CD4-positive, alpha-beta memory T cell (primary cell): ENCODE data around the gene VASP. TPM values are rescaled to one million over a fixed set of nuclear protein-coding genes. Genes with fewer than 3 reads are reported as not detected.

Experiments
- CTCF ChIA-PET: fragments of 350-600 bp; sonication (Branson Sonifier 250); formaldehyde crosslinking; loops from one replicate; lab custom pipeline; 2021; ENCODE audit warnings: inconsistent platforms; ENCODE audit not compliant: partially characterized antibody; lab: Charles Lee
- POLR2A ChIA-PET: fragments of 350-600 bp; sonication (Branson Sonifier 250); formaldehyde crosslinking; loops from one replicate; lab custom pipeline; 2021; ENCODE audit not compliant: partially characterized antibody; lab: Charles Lee
- DNase-seq, 5 donors: peaks; one replicate each; pipeline versions ENCODE4 v3.0.0 to v3.0.0-alpha.2; 2020 to 2022; ENCODE audit warnings: mixed read lengths in 1 of 5
- H3K27ac ChIP-seq: one replicate; pipeline ENCODE4 v1.7.0; 2013; ENCODE audit warnings: low read depth, low read length
- H3K27me3 ChIP-seq: 2 replicates; pipeline ENCODE4 v1.7.0; 2013; ENCODE audit warnings: mild to moderate bottlenecking, low read length, moderate library complexity; ENCODE audit not compliant: insufficient read depth
- H3K36me3 ChIP-seq: 2 replicates; pipeline ENCODE4 v1.7.0; 2013; ENCODE audit warnings: mild to moderate bottlenecking, low read length, moderate library complexity; ENCODE audit not compliant: insufficient read depth
- H3K4me1 ChIP-seq: 2 replicates; pipeline ENCODE4 v1.7.0; 2013; ENCODE audit warnings: mild to moderate bottlenecking, low read length, moderate library complexity; ENCODE audit not compliant: insufficient read depth
- H3K4me3 ChIP-seq, 2 donors: one replicate each; pipeline ENCODE4 v1.7.0; 2013; ENCODE audit warnings: low read length in 2 of 2, mild to moderate bottlenecking in 1 of 2
- H3K9me3 ChIP-seq, 2 donors: one replicate each; pipeline ENCODE4 v1.7.0; 2013; ENCODE audit warnings: low read length in 2 of 2, control low read depth in 1 of 2; ENCODE audit not compliant: control insufficient read depth in 1 of 2
- H3K27ac Mint-ChIP-seq, 7 donors: one replicate each; pipeline ENCODE4 v1.8.0; 2020 to 2021; ENCODE audit warnings: mixed read lengths in 7 of 7, mild to moderate bottlenecking in 6 of 7, inconsistent platforms in 3 of 7, moderate library complexity in 3 of 7
- H3K27me3 Mint-ChIP-seq, 2 donors: one replicate each; pipeline ENCODE4 v1.8.0; 2020 to 2021; ENCODE audit warnings: mixed read lengths in 2 of 2
- H3K36me3 Mint-ChIP-seq, 2 donors: one replicate each; pipeline ENCODE4 v1.8.0; 2020 to 2021; ENCODE audit warnings: mixed read lengths in 2 of 2, inconsistent platforms in 1 of 2, mild to moderate bottlenecking in 1 of 2
- H3K4me1 Mint-ChIP-seq, 4 donors: one replicate each; pipeline ENCODE4 v1.8.0; 2020 to 2021; ENCODE audit warnings: mixed read lengths in 4 of 4, mild to moderate bottlenecking in 1 of 4
- H3K4me3 Mint-ChIP-seq, 8 donors: one replicate each; pipeline ENCODE4 v1.8.0; 2020 to 2021; ENCODE audit warnings: mixed read lengths in 8 of 8, mild to moderate bottlenecking in 7 of 8, moderate library complexity in 6 of 8, inconsistent platforms in 3 of 8
- H3K9me3 Mint-ChIP-seq, 8 donors: one replicate each; pipeline ENCODE4 v1.8.0; 2020 to 2021; ENCODE audit warnings: mixed read lengths in 8 of 8, mild to moderate bottlenecking in 5 of 8, inconsistent platforms in 3 of 8, moderate library complexity in 1 of 8
- intact Hi-C: fragments of 100-400 bp; cut with micrococcal nuclease; formaldehyde crosslinking; loops from one replicate; pipeline ENCODE4 v1.15.1; 2023
- polyA plus RNA-seq, 2 donors: library from polyadenylated mRNA; unstranded; fragments of 300-500 nt; fragmentation: Illumina TruSeq; gene quantifications; one replicate each; pipeline ENCODE4 v1.2.3, GENCODE V29; 2021
- total RNA-seq, 2 experiments: library from RNA; stranded (reverse); gene quantifications; one replicate each; pipeline ENCODE4 v1.2.3, GENCODE V29; 2021

The VASP gene
- total and polyA plus RNA-seq, 4 experiments from 2014 or later = 49.1 to 92.8 (median 71.6) TPM

DNA sequence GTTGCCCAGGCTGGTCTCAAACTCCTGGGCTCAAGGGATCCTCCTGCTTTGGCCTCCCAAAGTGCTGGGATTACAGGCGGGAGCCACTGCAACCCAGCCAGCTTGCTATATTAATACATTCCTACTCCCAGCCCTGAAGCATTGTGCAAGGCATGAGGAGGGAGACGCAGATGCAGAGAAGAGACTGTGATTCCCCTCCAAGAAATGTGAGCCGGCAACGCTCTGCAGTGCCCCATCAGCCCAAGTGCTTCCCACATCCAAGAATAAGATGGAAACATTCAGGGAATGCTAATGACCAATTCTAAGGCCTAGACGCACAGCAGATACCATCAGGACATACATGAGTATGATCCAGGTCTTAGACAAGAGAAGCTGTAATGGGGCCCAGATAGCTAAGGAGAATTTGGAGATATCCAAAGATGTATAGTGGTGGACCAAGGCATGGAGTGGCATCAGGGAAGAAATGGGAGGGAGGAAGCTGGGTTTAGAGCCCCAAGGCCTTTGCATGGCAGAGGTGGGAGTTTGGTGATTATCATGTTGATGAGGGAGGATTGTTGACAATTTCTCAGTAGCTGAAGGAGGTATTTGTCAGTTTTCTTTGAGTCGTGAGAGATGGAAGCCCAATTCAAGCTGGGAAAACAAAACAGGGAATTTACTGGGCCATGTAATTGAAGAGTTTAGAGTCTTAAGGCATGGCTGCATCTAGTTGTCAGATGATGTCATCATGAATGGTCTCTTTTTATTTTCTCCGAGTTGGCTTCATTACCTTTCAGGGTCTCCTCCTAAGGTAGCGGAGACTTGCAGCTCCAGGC, 6.2 kb upstream of the VASP start:
- Mint-ChIP-seq H3K27me3 (no peaks in the 10 kb centered on the region), H3K4me1 (peaks cover 20 to 60% (median 39%) of the 10 kb centered on the region in 4 donors), H3K27ac (peak overlapping the region in 2 of 7 donors; percentile 37 to 64), H3K36me3 (peaks cover 4 to 7% of the 10 kb centered on the region in 2 donors), H3K9me3 (no peaks in the 10 kb centered on the region), H3K4me3 (peak overlapping the region in 3 of 8 donors; percentile 8 to 63 (median 36))
- POLR2A ChIA-PET = interaction anchor here (0.6 to 1.6 kb wide), 3 partner anchors 22 to 74 kb away, joined by 3 to 5 read pairs (median 3); no protein-coding TSS in a partner anchor
- Histone ChIP-seq H3K27me3 (no peaks in the 10 kb centered on the region), H3K27ac (no peak overlapping the region), H3K36me3 (no peaks in the 10 kb centered on the region), H3K4me1 (peaks cover 39% of the 10 kb centered on the region), H3K9me3 (no peaks in the 10 kb centered on the region), H3K4me3 (no peak overlapping the region)
- no peak for DNase-seq
- intact Hi-C loops = loop anchor here (5.0 kb wide), 1 partner anchor 846 kb away; the partner anchor contains the start of gene PPP5C
- CTCF ChIA-PET = interaction anchor here (0.7 to 1.1 kb wide), 2 partner anchors 16 to 56 kb away, joined by 3 read pairs; no protein-coding TSS in a partner anchor

DNA sequence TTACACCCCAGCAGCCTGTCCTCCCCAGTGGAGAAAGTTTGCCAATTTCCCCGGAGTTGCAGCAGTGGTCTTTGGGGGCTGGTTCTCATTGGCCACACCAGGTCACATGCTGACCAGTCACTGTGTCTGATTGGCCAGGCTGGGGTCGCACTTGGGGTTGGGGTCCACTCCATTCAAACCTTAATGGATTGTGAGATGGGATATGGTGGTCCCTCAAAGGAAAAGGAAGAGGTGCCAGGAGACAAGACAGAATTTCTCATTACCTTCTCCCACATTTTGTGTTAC, 5.6 kb upstream of the VASP start:
- H3K9me3 Mint-ChIP-seq = no peaks in the 10 kb centered on the region
- CTCF ChIA-PET = interaction anchor here (0.7 to 1.1 kb wide), 2 partner anchors 16 to 55 kb away, joined by 3 read pairs; no protein-coding TSS in a partner anchor
- Histone ChIP-seq H3K4me3 (no peak overlapping the region), H3K27ac (no peak overlapping the region), H3K9me3 (no peaks in the 10 kb centered on the region), H3K4me1 (peaks cover 36% of the 10 kb centered on the region), H3K36me3 (no peaks in the 10 kb centered on the region), H3K27me3 (no peaks in the 10 kb centered on the region)
- H3K27ac Mint-ChIP-seq = peak overlapping the region in 3 of 7 donors; percentile 17 to 64 (median 57)
- DNase-seq = no peak
- H3K4me3 Mint-ChIP-seq = no peak overlapping the region
- intact Hi-C loops = loop anchor here (5.0 kb wide), 1 partner anchor 846 kb away; the partner anchor contains the start of gene PPP5C
- peaks cover 4 to 7% of the 10 kb centered on the region in 2 donors for H3K36me3 Mint-ChIP-seq
- POLR2A ChIA-PET = interaction anchor here (0.6 to 0.7 kb wide), 2 partner anchors 32 to 75 kb away, joined by 3 read pairs; no protein-coding TSS in a partner anchor
- H3K4me1 Mint-ChIP-seq = peaks cover 22 to 62% (median 41%) of the 10 kb centered on the region in 4 donors
- no peaks in the 10 kb centered on the region for H3K27me3 Mint-ChIP-seq

DNA sequence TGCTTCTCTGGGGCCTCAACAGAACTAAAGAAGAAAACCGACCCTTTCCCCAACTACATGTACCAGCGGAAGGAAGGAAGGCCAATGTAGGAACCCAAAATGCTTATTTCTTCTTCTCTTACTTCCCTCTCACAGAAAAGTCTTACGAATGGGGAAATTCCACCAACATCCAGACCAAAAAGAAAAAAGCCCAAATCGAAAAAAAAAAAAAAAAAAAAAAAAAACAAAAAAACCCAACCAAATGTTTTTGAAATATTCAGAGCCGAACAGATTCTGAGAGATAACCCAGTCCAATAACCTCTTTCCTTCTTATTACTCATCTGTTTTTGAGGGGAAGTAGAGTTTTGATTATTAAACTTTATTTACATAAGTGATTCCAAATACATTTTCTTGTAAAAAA, 5.2 kb upstream of the VASP start:
- Mint-ChIP-seq H3K27me3 (no peaks in the 10 kb centered on the region), H3K9me3 (no peaks in the 10 kb centered on the region), H3K27ac (peak overlapping the region in 3 of 7 donors; percentile 17 to 64 (median 42)), H3K4me1 (peaks cover 20 to 61% (median 38%) of the 10 kb centered on the region in 4 donors), H3K36me3 (peaks cover 4 to 10% of the 10 kb centered on the region in 2 donors), H3K4me3 (no peak overlapping the region)
- Histone ChIP-seq H3K36me3 (no peaks in the 10 kb centered on the region), H3K9me3 (no peaks in the 10 kb centered on the region), H3K27ac (no peak overlapping the region), H3K4me1 (peaks cover 38% of the 10 kb centered on the region), H3K4me3 (no peak overlapping the region), H3K27me3 (no peaks in the 10 kb centered on the region)
- no peak for DNase-seq
- POLR2A ChIA-PET = no interaction called here
- CTCF ChIA-PET = interaction anchor here (1.1 kb wide), 1 partner anchor 17 kb away, joined by 3 read pairs; no protein-coding TSS in a partner anchor
- intact Hi-C loops = loop anchor here (5.0 kb wide), 1 partner anchor 845 kb away; the partner anchor contains the start of gene PPP5C

DNA sequence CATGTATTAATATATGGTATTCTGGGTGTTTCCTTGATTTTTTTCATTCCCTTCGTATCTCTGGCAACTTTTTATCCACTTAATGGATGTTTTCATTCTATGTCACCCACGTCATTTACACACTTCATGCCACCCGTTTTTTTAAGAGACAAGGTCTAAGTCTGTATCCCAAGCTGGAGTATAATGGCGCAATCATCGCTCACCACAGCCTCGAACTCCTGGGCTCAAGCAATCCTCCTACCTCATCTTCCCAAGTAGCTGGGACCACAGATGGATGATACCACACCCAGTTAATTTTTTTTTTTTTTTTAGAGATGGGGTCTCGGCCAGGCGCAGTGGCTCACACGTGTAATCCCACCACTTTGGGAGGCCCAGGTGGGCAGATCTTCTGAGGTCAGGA, 3.4 kb upstream of the VASP start:
- H3K36me3 Mint-ChIP-seq = peaks cover 4 to 15% of the 10 kb centered on the region in 2 donors
- H3K4me3 ChIP-seq = no peak overlapping the region
- H3K4me1 Mint-ChIP-seq = peaks cover 13 to 53% (median 27%) of the 10 kb centered on the region in 4 donors
- H3K27me3 ChIP-seq = no peaks in the 10 kb centered on the region
- H3K9me3 Mint-ChIP-seq = peaks cover 0 to 2% (median 0%) of the 10 kb centered on the region in 8 donors
- H3K36me3 ChIP-seq = no peaks in the 10 kb centered on the region
- H3K27ac ChIP-seq = no peak overlapping the region
- no peak for DNase-seq
- H3K27ac Mint-ChIP-seq = peak overlapping the region in 4 of 7 donors; percentile 32 to 64 (median 52)
- no peaks in the 10 kb centered on the region for H3K27me3 Mint-ChIP-seq
- ChIA-PET POLR2A (interaction anchor here (1.9 kb wide), 1 partner anchor 138 kb away, joined by 7 read pairs; no protein-coding TSS in a partner anchor), CTCF (interaction anchor here (0.7 to 2.1 kb wide), 4 partner anchors 18 to 1809 kb away, joined by 3 to 10 read pairs (median 5); no protein-coding TSS in a partner anchor)
- peak overlapping the region in 1 of 8 donors; percentile 43 for H3K4me3 Mint-ChIP-seq
- intact Hi-C loops = loop anchor here (5.0 kb wide), 1 partner anchor 843 kb away; the partner anchor contains the start of gene PPP5C
- peaks cover 22% of the 10 kb centered on the region for H3K4me1 ChIP-seq
- no peaks in the 10 kb centered on the region for H3K9me3 ChIP-seq

DNA sequence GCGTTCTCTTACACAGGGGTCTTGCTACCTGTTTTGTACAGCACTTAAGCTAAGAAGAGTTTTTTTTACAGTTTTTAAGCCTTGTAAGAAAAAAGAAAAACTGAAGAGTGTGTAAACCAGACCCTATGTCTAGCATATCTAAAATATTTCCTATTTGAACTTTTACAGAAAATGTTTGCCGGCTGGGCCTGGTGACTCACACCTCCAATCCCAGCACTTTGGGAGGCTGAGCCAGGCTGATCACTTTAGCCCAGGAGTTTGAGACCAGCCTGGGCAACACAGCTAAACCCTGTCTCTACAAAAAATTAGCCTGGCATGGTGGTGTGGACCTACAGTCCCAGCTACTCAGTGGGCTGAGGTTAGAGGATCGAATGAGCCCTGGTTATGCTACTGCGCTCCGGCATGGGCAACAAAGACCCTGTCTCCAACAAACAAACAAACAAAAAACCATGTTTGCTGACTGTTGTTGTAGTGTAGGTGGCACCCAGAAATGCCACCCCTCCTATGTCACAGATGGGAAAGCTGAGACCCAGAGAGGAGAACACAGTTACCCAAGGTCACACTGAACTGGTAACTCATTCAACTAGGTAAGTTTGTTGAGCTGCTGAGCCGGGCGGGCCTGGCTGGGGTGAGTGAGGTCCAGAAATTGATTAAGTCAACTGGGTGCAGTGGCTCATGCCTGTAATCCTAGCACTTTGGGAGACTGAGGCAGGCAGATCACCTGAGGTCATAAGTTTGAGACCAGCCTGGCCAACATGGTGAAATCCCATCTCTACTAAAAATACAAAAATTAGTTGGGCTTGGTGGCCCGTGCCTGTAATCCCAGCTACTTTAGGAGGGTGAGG, 1.9 kb upstream of the VASP start:
- Mint-ChIP-seq H3K9me3 (peaks cover 0 to 2% (median 0%) of the 10 kb centered on the region in 8 donors), H3K27me3 (no peaks in the 10 kb centered on the region), H3K4me1 (peaks cover 13 to 58% (median 29%) of the 10 kb centered on the region in 4 donors), H3K27ac (peak overlapping the region; percentile 94 to 99 (median 95)), H3K4me3 (peak overlapping the region in 7 of 8 donors; percentile 69 to 94 (median 79)), H3K36me3 (peaks cover 4 to 14% of the 10 kb centered on the region in 2 donors)
- Histone ChIP-seq H3K4me3 (no peak overlapping the region), H3K27me3 (no peaks in the 10 kb centered on the region), H3K36me3 (no peaks in the 10 kb centered on the region), H3K9me3 (no peaks in the 10 kb centered on the region), H3K27ac (peak overlapping the region; percentile 90), H3K4me1 (peaks cover 24% of the 10 kb centered on the region)
- intact Hi-C loops = no loop called here
- ChIA-PET CTCF (interaction anchor here (0.5 to 2.2 kb wide), 11 partner anchors 10 to 265 kb away, joined by 3 to 20 read pairs (median 4); partner anchors contain the start of gene EML2), POLR2A (interaction anchor here (1.0 to 2.0 kb wide), 6 partner anchors 8 to 137 kb away, joined by 3 to 14 read pairs (median 8); partner anchors contain the start of genes OPA3, PPM1N and RTN2)
- DNase-seq = no peak

DNA sequence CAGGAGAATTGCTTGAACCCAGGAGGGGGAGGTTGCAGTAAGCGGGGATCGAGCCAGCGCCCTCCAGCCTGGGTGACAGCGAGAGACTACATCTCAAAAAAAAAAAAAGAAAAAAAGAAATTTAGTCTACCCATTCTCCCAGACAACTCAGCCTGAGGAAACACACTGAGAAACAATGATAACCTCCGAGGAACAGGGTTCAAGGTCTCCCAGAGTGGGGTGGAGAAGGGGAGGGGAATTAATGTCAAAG, 1.4 kb upstream of the VASP start:
- intact Hi-C loops = loop anchor here (1.0 to 2.0 kb wide), 8 partner anchors 9 to 381 kb away; partner anchors contain the start of genes BLOC1S3, IRF2BP1, OPA3 and QPCTL
- peaks cover 0 to 2% (median 0%) of the 10 kb centered on the region in 8 donors for H3K9me3 Mint-ChIP-seq
- peak overlapping the region; percentile 75 to 94 (median 80) for H3K4me3 Mint-ChIP-seq
- Histone ChIP-seq H3K4me1 (peaks cover 30% of the 10 kb centered on the region), H3K36me3 (no peaks in the 10 kb centered on the region), H3K4me3 (peak overlapping the region; percentile 79 to 95), H3K27ac (peak overlapping the region; percentile 90), H3K27me3 (no peaks in the 10 kb centered on the region), H3K9me3 (no peaks in the 10 kb centered on the region)
- H3K27ac Mint-ChIP-seq = peak overlapping the region; percentile 94 to 99 (median 95)
- H3K4me1 Mint-ChIP-seq = peaks cover 15 to 61% (median 31%) of the 10 kb centered on the region in 4 donors
- CTCF ChIA-PET = interaction anchor here (0.5 to 2.2 kb wide), 8 partner anchors 11 to 265 kb away, joined by 3 to 20 read pairs (median 4); partner anchors contain the start of gene EML2
- H3K36me3 Mint-ChIP-seq = peaks cover 4 to 16% of the 10 kb centered on the region in 2 donors
- no peaks in the 10 kb centered on the region for H3K27me3 Mint-ChIP-seq
- DNase-seq = no peak
- POLR2A ChIA-PET = interaction anchor here (1.0 to 2.0 kb wide), 6 partner anchors 9 to 136 kb away, joined by 3 to 14 read pairs (median 8); partner anchors contain the start of genes OPA3, PPM1N and RTN2
